Caco-2 (cell line): ENCODE data around the gene CCDC54. TPM values are rescaled to one million over a fixed set of nuclear protein-coding genes. Genes with fewer than 3 reads are reported as not detected.

ENCODE experiments used
- BruUV-seq: library from RNA; stranded (reverse); fragments of 400-500 nt; replicated peaks from 2 replicates; lab custom pipeline; 2021; lab: Mats Ljungman, UMichigan
- CTCF ChIA-PET: fragments of 300-600 bp; sonication (Branson Sonifier 250); formaldehyde crosslinking; loops from one replicate; lab custom pipeline; 2022; ENCODE audit warnings: antibody characterized with exemption; lab: Charles Lee
- POLR2A ChIA-PET: fragments of 300-600 bp; sonication (Branson Sonifier 250); formaldehyde crosslinking; loops from one replicate; lab custom pipeline; 2022; ENCODE audit warnings: antibody characterized with exemption; lab: Charles Lee
- DNase-seq, 2 experiments: peaks; one replicate each; pipeline versions ENCODE4 v3.0.0 to v3.0.0-alpha.2; 2020 to 2022
- H3K27me3 ChIP-seq: replicated peaks from 2 replicates; pipeline ENCODE4 v1.6.0; 2011; ENCODE audit warnings: low read length; ENCODE audit not compliant: control insufficient read depth, insufficient read depth
- H3K36me3 ChIP-seq: 2 replicates; pipeline ENCODE4 v1.5.1; 2011; ENCODE audit warnings: low read length; ENCODE audit not compliant: control insufficient read depth, insufficient read depth
- H3K4me1 ChIP-seq: fragments of 250-450 bp; sonication (Bioruptor Pico); 2 replicates; pipeline ENCODE4 v1.5.1; 2020; ENCODE audit warnings: mild to moderate bottlenecking
- H3K4me3 ChIP-seq: 2 replicates; pipeline ENCODE4 v1.5.1; 2011; ENCODE audit warnings: low read depth, mild to moderate bottlenecking, control low read depth, low read length
- H3K9me3 ChIP-seq: fragments of 250-450 bp; sonication (Bioruptor Pico); 2 replicates; pipeline ENCODE4 v1.5.1; 2020; ENCODE audit warnings: mild to moderate bottlenecking, moderate library complexity
- H3K27ac Mint-ChIP-seq: one replicate; pipeline ENCODE4 v1.8.0; 2022; ENCODE audit warnings: mixed read lengths; ENCODE audit not compliant: unreplicated experiment
- H3K27me3 Mint-ChIP-seq: one replicate; pipeline ENCODE4 v1.8.0; 2022; ENCODE audit warnings: mixed read lengths; ENCODE audit not compliant: insufficient read depth, unreplicated experiment
- H3K36me3 Mint-ChIP-seq: one replicate; pipeline ENCODE4 v1.8.0; 2022; ENCODE audit warnings: mild to moderate bottlenecking, mixed read lengths; ENCODE audit not compliant: insufficient read depth, unreplicated experiment
- H3K4me1 Mint-ChIP-seq: one replicate; pipeline ENCODE4 v1.8.0; 2022; ENCODE audit warnings: low read depth, mixed read lengths; ENCODE audit not compliant: unreplicated experiment
- H3K4me3 Mint-ChIP-seq: one replicate; pipeline ENCODE4 v1.8.0; 2022; ENCODE audit warnings: mild to moderate bottlenecking, moderate library complexity, mixed read lengths; ENCODE audit not compliant: unreplicated experiment
- H3K9me3 Mint-ChIP-seq: one replicate; pipeline ENCODE4 v1.8.0; 2022; ENCODE audit warnings: mixed read lengths; ENCODE audit not compliant: unreplicated experiment
- intact Hi-C: fragments of 100-400 bp; cut with micrococcal nuclease; formaldehyde crosslinking; loops from one replicate; pipeline ENCODE4 v1.10.0; 2022; ENCODE audit not compliant: unreplicated experiment
- total RNA-seq: library from RNA; stranded (reverse); gene quantifications from 2 replicates; pipeline ENCODE4 v1.2.3, GENCODE V29; 2022
- TF ChIP-seq, protein P1 (sequence below), 2 experiments: fragments of 200-600 bp in 1 of 2; IDR thresholded peaks; 1 replicate in 1 of 2; 2 replicates in 1 of 2; pipeline versions ENCODE4 v1.5.1 to v1.8.0; 2011 to 2022; ENCODE audit warnings: antibody characterized with exemption in 1 of 2, control low read depth in 1 of 2, inconsistent platforms in 1 of 2, low read depth in 1 of 2, low read length in 1 of 2, mild to moderate bottlenecking in 1 of 2, moderate library complexity in 1 of 2; ENCODE audit not compliant: insufficient read depth in 1 of 2, severe bottlenecking in 1 of 2, unreplicated experiment in 1 of 2

CCDC54 gene
- total RNA-seq, 1 experiment from 2014 or later = not detected

DNA sequence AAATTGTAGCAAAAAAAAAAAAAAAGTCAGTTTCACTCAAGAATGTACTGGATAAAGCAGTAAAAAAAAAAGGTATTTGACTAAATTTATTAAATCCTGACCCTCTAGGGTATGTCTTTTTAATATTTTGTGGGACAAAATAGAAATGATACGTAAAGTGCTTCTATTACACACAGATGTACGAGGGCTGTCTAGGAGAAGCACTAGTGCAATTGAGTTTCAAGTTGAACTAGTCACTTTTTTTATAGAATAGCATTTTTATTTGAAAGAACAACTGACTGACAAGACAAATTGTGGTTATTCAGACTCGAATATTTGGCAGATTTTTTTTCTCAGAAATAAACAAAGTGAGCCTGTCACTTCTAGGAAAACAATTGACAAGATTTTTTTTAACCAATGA, 49.0 kb downstream of the CCDC54 start:
- no peak for DNase-seq
- H3K27ac Mint-ChIP-seq = no peak overlapping the region
- TF ChIP-seq, protein P1, sequence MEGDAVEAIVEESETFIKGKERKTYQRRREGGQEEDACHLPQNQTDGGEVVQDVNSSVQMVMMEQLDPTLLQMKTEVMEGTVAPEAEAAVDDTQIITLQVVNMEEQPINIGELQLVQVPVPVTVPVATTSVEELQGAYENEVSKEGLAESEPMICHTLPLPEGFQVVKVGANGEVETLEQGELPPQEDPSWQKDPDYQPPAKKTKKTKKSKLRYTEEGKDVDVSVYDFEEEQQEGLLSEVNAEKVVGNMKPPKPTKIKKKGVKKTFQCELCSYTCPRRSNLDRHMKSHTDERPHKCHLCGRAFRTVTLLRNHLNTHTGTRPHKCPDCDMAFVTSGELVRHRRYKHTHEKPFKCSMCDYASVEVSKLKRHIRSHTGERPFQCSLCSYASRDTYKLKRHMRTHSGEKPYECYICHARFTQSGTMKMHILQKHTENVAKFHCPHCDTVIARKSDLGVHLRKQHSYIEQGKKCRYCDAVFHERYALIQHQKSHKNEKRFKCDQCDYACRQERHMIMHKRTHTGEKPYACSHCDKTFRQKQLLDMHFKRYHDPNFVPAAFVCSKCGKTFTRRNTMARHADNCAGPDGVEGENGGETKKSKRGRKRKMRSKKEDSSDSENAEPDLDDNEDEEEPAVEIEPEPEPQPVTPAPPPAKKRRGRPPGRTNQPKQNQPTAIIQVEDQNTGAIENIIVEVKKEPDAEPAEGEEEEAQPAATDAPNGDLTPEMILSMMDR (IDR thresholded peaks at IDR 0.05; ENCODE audit: insufficient read depth in 1 of 2, low read depth in 1 of 2, low read length in 1 of 2, severe bottlenecking in 1 of 2, unreplicated experiment in 1 of 2) = no peak
- H3K9me3 Mint-ChIP-seq = no peaks in the 10 kb centered on the region
- H3K9me3 ChIP-seq = no peaks in the 10 kb centered on the region
- no peaks in the 10 kb centered on the region for H3K4me1 ChIP-seq
- no peak overlapping the region for H3K4me3 Mint-ChIP-seq
- ChIA-PET CTCF (no interaction called here), POLR2A (no interaction called here)
- H3K4me3 ChIP-seq = no peak overlapping the region
- H3K27me3 ChIP-seq = no peaks in the 10 kb centered on the region
- H3K27me3 Mint-ChIP-seq = peaks cover 6% of the 10 kb centered on the region
- H3K4me1 Mint-ChIP-seq = no peaks in the 10 kb centered on the region
- H3K36me3 ChIP-seq = no peaks in the 10 kb centered on the region
- no TSS peak for BruUV-seq
- intact Hi-C loops = no loop called here
- no peaks in the 10 kb centered on the region for H3K36me3 Mint-ChIP-seq

Other genes starting within 250 kb of the CCDC54 start
- 2.6 TPM in 2 replicates for gene BBX, start 145.5 kb downstream of the CCDC54 start, total RNA-seq